ENCODE measurements around the gene WDR75. TPM values are rescaled to one million over a fixed set of nuclear protein-coding genes. Genes with fewer than 3 reads are reported as not detected.

WDR75 gene
- total and polyA plus RNA-seq, 2 of the 13 experiments (the other 11 are each of a cell fraction or from before 2014, with no cell fraction given), result 63.0 to 74.1 TPM

GRCh38 chr2:189522435-189523151 is 81.3 kb downstream of the WDR75 start (continued):
- TF ChIP-seq, protein P1, sequence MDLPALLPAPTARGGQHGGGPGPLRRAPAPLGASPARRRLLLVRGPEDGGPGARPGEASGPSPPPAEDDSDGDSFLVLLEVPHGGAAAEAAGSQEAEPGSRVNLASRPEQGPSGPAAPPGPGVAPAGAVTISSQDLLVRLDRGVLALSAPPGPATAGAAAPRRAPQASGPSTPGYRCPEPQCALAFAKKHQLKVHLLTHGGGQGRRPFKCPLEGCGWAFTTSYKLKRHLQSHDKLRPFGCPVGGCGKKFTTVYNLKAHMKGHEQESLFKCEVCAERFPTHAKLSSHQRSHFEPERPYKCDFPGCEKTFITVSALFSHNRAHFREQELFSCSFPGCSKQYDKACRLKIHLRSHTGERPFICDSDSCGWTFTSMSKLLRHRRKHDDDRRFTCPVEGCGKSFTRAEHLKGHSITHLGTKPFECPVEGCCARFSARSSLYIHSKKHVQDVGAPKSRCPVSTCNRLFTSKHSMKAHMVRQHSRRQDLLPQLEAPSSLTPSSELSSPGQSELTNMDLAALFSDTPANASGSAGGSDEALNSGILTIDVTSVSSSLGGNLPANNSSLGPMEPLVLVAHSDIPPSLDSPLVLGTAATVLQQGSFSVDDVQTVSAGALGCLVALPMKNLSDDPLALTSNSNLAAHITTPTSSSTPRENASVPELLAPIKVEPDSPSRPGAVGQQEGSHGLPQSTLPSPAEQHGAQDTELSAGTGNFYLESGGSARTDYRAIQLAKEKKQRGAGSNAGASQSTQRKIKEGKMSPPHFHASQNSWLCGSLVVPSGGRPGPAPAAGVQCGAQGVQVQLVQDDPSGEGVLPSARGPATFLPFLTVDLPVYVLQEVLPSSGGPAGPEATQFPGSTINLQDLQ (CRISPR knock-in tag; IDR thresholded peaks at IDR 0.05), result no peak
- TF ChIP-seq TEAD3 (CRISPR knock-in tag; optimal IDR thresholded peaks at IDR 0.05; ENCODE audit: borderline replicate concordance), result peak; percentile 65
- TF ChIP-seq PHF5A (CRISPR knock-in tag; IDR thresholded peaks at IDR 0.05; ENCODE audit: low read depth, unreplicated experiment), result no peak
- no peak for TF ChIP-seq ZNF33B (CRISPR knock-in tag; IDR thresholded peaks at IDR 0.05)
- TF ChIP-seq, protein P2, sequence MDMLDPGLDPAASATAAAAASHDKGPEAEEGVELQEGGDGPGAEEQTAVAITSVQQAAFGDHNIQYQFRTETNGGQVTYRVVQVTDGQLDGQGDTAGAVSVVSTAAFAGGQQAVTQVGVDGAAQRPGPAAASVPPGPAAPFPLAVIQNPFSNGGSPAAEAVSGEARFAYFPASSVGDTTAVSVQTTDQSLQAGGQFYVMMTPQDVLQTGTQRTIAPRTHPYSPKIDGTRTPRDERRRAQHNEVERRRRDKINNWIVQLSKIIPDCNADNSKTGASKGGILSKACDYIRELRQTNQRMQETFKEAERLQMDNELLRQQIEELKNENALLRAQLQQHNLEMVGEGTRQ (IDR thresholded peaks at IDR 0.05; ENCODE audit: low read depth, low read length), result no peak
- TF ChIP-seq, protein P2 (CRISPR knock-in tag; IDR thresholded peaks at IDR 0.05; ENCODE audit: borderline replicate concordance), result no peak

- WGBS (ENCODE audit: low lambda C conversion rate), result 89% methylated on average over 4 of the region's 4 CpGs
- Histone ChIP-seq H2AFZ (ENCODE audit: low read length) (peak overlapping the region; percentile 15), H3K4me1 (ENCODE audit: insufficient read depth, low read length) (peaks cover 52% of the 10 kb centered on the region), H3K79me2 (ENCODE audit: insufficient read depth, low read length) (no peaks in the 10 kb centered on the region), H3K9ac (ENCODE audit: insufficient read depth, low read depth, low read length) (no peak overlapping the region), H4K20me1 (ENCODE audit: insufficient read depth, low read length) (no peaks in the 10 kb centered on the region), H3K27me3 (ENCODE audit: control insufficient read depth in 1 of 2, insufficient read depth in 2 of 2, low read length in 2 of 2) (no peaks in the 10 kb centered on the region), H3K36me3 (replicated peaks in 1 of 2; ENCODE audit: control insufficient read depth in 1 of 2, insufficient read depth in 2 of 2, low read length in 2 of 2) (no peaks in the 10 kb centered on the region), H3K4me3 (replicated peaks in 1 of 3; ENCODE audit: insufficient read depth in 1 of 3, low read depth in 2 of 3, low read length in 3 of 3) (no peak overlapping the region), H3K9me3 (ENCODE audit: low read length) (no peaks in the 10 kb centered on the region), H3K27ac (ENCODE audit: extremely low read length, insufficient read depth, low read length) (no peak overlapping the region), H3K4me2 (ENCODE audit: low read depth, low read length) (no peak overlapping the region)
- no peak for FAIRE-seq
- ChIA-PET POLR2A (no interaction called here), CTCF (ENCODE audit: low intra/inter-chr PET ratio, low total read pairs) (no interaction called here)
- BruUV-seq (replicated peaks), result no TSS peak
- no peak for ATAC-seq
- DNase-seq (ENCODE audit: low spot score), result no peak
- in situ Hi-C loops (cut with HindIII; ENCODE audit: extremely low pct_ligation_motif_present, low pct_unique_long_range_greater_than_20kb) (no loop called here), intact Hi-C loops (cut with micrococcal nuclease; ENCODE audit: unreplicated experiment) (loop anchor here (5.0 kb wide), 2 partner anchors 33 to 88 kb away; no protein-coding TSS in a partner anchor)
- TF ChIP-seq ZNF891 (CRISPR knock-in tag; IDR thresholded peaks at IDR 0.05) (no peak), HCFC1 (IDR thresholded peaks at IDR 0.05; ENCODE audit: low read depth, low read length) (no peak), NFYC (CRISPR knock-in tag; IDR thresholded peaks at IDR 0.05) (no peak), ZNF264 (CRISPR knock-in tag; IDR thresholded peaks at IDR 0.05) (no peak), PTBP1 (IDR thresholded peaks at IDR 0.05; ENCODE audit: low read depth, low read length, poor library complexity, severe bottlenecking) (no peak), NCOA2 (CRISPR knock-in tag; IDR thresholded peaks at IDR 0.05) (no peak), ADNP (CRISPR knock-in tag; IDR thresholded peaks at IDR 0.05) (no peak)
- TF ChIP-seq, protein P3, sequence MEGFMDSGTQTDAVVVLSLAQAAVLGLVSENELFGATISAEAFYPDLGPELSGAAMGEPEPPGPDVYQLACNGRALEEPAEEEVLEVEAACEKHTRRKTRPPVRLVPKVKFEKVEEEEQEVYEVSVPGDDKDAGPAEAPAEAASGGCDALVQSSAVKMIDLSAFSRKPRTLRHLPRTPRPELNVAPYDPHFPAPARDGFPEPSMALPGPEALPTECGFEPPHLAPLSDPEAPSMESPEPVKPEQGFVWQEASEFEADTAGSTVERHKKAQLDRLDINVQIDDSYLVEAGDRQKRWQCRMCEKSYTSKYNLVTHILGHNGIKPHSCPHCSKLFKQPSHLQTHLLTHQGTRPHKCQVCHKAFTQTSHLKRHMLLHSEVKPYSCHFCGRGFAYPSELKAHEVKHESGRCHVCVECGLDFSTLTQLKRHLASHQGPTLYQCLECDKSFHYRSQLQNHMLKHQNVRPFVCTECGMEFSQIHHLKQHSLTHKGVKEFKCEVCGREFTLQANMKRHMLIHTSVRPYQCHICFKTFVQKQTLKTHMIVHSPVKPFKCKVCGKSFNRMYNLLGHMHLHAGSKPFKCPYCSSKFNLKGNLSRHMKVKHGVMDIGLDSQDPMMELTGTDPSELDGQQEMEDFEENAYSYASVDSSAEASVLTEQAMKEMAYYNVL (CRISPR knock-in tag; IDR thresholded peaks at IDR 0.05; ENCODE audit: borderline replicate concordance), result no peak
Observed at GRCh38 chr2:189524746-189525145, 83.5 kb downstream of the WDR75 start.
